CD4-positive, alpha-beta T cell treated with Interleukin-17A for 4 hours (primary cell): Measurements from ENCODE around the gene OR2B3.
"Not testable (repeated sequence)": the region's sequence is repeated elsewhere in the genome, so short reads cannot be mapped to it uniquely, and the experiment has no call there.

Experiments used
- DNase-seq: peaks from one replicate; pipeline ENCODE4 v3.0.0-alpha.2; 2020; ENCODE audit warnings: mixed read lengths

OR2B3 gene, protein sequence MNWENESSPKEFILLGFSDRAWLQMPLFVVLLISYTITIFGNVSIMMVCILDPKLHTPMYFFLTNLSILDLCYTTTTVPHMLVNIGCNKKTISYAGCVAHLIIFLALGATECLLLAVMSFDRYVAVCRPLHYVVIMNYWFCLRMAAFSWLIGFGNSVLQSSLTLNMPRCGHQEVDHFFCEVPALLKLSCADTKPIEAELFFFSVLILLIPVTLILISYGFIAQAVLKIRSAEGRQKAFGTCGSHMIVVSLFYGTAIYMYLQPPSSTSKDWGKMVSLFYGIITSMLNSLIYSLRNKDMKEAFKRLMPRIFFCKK

GRCh38 chr6:29087213-29087612, at the start of gene OR2B3:
Gene OR2B3, minus strand, starts transcription at chr6:29087313. Its CDS starts 65 bp downstream, at chr6:29087248.
- no peak for DNase-seq

GRCh38 chr6:29131691-29132090, 44.6 kb upstream of the OR2B3 start:
- no peak for DNase-seq

DNA sequence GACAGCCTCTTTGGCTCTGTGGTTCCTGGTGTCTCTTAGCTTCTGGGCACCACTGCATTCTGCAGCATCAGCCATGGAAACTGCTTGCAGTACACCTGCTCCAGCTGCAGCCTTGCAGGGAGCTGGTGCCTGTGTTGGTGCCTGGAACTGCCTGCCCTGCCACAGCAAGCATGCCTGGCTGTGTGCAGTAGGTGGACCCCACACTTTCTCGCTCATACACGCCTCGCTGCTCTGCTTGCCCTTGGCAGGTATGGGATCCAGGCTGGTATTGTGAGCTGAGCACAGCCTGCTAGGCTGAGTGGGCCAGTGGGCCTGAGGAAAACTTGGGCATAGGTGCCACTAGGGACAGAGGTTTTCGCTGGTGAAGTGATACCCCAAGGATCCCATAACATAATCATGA, 43.5 kb upstream of the OR2B3 start:
- DNase-seq, result no peak

DNA sequence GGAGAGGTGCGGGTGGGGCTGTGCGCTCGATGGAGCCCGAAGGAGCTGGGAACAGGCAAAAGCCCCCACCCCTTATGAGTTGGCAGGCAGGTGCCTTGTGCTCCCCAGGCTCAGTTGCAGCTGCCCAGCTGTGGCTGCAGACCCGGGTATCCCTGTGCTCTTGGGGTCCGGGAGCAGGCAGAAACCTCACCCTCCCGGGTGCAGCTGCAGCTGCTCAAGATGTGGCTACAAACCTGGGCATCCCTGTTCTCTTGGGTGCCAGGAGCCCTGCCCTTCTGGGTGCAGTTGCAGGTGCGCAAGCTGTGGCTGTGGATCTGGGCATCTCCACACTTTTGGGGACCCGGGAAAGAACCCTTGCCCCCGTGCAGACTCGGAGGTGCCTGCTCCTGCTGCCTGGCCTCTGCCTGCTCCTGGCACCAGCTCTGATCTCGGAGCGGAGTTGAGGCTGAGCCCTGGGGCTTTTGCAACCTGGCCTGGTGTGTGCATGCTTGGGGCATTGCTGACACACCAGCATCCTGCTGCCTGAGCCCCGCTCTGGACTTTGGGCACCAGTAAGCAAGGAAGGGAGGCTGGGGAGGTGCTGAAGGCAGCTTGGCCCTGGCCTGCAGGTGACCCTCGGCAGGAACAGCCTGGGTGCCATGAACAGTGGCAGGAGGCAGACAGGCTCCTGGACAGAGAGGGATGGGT, 42.4 kb upstream of the OR2B3 start:
- DNase-seq, result no peak

DNA sequence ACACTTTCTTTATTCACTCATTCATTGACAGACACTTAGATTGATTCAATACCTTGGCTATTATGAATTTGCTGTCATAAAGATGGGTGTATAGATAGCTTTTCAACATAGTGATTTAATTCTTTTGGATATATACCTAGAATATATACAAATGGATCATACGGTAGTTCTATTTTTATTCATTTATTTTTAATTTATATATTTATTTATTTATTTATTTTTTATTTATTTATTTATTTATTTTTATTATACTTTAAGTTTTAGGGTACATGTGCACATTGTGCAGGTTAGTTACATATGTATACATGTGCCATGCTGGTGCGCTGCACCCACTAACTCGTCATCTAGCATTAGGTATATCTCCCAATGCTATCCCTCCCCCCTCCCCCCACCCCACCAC, 27.9 kb upstream of the OR2B3 start:
- DNase-seq, result not testable (repeated sequence)

GRCh38 chr6:29112135-29112534, 25.0 kb upstream of the OR2B3 start:
- DNase-seq, result peak; percentile 12

DNA sequence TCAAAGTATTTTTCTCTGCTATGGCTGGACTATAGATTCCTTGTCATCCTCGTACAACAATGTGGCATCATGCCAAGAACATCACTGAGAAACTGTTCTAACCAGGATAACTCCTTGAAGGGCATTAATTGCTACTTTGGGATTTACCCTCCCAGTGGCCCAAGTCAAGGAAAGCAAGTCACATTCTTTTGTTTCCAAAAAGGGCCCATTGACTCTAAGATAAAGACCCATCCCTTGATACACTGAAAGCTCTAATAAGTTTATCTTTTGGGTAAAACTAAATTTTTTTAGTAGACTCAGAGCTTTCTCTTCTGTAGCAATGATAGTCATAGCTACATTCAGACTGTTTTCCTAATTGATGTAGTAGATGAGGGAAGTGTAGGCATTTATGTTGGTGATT, 20.6 kb upstream of the OR2B3 start, which contains the start of gene OR2J3:
Gene OR2J3, plus strand, starts transcription at position 301 of the 400 bp plus-strand sequence. CDS start 3,833 bp downstream, outside the sequence.
- DNase-seq, result no peak

DNA sequence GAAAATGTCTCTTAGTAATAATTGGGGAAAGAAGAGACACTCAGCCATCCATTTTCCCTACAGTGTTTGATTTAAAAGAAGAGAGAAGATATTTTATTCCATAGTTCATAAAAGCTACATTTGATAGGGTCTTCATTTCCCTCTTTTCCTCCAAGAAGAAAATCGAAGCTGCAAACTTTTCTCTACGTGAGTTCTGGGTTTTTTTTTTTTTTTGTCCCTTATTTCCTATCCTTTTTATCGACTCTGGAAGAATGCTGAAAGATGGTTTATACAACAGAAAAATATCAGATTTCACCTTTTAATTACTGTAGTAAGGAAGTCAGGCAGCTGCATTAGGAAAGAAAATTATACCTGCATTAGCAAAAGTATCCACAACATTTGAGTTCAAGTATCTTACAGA, 12.1 kb upstream of the OR2B3 start, which contains the start of gene OR2J1:
Gene OR2J1, plus strand, starts transcription at position 301 of the 400 bp plus-strand sequence. CDS start 1,453 bp downstream, outside the sequence.
- no peak for DNase-seq

DNA sequence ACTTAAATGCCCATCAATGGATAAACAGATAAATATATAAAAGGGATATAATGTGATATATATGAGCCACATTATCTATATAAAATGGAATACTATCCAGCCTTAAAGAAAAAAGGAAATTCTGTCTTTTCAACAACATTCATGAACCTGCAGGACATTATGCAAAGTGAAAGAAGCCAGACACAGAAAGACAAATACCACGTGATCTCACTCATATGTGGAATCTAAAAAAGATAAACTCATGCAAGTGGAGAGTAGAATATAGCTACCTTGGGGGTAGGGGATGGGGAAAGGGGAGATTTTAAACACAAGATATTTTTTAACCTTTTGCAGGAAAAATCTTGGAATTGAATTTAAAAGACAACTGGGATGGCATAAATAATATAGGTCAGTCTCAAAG, 10.7 kb upstream of the OR2B3 start:
- DNase-seq, result no peak

DNA sequence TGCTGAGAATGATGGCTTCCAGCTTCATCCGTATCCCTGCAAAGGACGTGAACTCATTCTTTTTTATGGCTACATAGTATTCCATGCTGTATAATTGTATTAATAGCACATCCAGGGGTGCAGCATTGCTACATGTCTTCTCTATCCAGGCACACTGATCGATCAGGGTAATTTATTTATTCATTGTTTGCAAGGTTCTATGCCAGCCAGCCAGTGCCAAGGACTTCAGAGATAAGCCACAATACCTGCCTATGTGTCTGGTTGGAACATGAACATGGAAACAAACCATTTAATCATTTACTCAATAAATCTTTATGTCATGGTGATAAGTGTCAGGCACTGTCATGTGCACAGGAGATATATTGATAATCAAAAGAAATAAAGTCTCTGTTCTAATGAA, 5.8 kb upstream of the OR2B3 start:
- DNase-seq, result no peak

DNA sequence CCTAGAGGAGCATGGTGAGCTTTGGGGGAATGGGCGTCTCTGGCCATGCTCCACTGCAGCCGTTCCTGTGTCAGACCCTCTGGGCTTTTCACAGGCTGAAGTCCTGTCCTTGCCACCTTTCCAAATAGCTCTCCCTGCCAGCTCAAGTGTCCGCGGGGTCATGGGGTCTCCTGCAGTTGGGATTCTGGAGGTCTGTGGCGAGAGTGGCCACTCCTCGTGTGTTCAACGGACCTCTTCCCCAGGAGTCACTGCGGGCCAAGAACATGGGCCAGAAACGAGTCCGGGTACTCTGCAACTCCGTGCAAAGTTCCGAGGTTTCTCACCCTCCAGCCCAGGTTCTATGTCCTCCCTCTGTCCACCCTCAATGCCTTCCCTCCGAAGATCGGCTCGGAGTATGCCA, 4.7 kb downstream of the OR2B3 start:
- no peak for DNase-seq

- DNase-seq, result no peak
Measured at GRCh38 chr6:29081312-29081711, 5.8 kb downstream of the OR2B3 start.

GRCh38 chr6:29079203-29079602, 7.9 kb downstream of the OR2B3 start:
- DNase-seq, result no peak

DNA sequence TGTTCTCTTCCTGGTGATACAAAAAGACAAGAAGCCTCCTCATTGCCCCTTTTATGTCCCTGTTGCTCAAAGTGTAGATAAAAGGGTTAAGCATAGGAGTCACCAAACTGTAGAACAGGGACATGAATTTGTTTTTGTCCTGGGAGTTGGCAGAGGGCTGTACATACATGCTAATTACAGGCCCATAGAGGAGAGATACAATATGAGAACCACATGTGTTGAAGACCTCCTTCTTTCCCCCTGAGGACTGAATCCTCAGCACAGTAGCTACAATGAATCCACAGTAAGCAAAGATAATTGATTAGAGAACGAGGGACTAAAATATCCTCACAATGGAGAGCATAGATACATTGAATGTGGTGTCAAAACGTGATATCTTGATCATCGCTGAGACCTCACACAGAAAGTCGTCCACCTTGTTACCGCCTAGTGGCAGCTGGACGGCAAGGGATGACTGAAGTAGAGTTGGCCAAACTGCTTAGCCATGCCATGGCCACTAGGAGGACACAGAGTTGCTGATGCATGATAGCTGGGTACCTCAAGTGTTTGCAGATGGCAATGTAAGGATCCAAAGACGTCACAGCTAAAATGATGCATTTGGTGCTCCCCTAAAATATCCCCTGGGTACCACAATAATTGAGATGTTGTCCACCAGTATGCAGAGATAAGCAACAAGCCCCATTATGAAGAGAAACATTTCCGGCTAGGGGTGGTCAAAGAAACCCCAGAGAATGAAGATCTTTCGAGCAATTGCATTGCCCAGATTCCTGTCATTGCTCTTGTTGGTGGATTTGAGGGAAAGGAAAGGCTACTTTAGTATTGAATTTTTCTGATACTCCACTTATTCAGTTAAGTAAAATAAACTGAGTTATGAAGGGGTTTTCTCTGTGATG, 15.0 kb downstream of the OR2B3 start:
- no peak for DNase-seq

GRCh38 chr6:29051680-29052079, 35.4 kb downstream of the OR2B3 start:
- DNase-seq, result no peak

DNA sequence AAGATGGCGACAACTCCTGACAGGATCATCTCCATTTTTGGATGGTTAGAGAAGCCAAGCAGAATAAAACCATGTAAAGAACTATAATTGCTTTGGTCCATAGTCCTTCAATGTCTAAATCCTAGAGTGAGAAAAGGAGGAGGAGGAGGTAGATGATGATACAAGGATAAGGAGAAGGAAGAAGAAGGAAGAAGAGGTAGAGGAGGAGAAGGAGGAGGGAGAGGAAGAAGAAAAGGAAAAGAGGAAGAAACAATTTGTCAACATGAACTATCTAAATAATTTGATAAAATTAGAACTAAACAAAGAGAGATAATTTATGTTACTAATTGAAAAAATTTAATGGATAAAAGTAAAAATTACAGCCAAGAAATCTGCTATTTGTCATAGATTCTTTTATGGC, 42.0 kb downstream of the OR2B3 start, which contains the start of gene OR2W1:
Gene OR2W1, minus strand, starts transcription at position 101 of the 400 bp plus-strand sequence. Its CDS starts 0 bp downstream, at position 101.
- no peak for DNase-seq
